Stimulated activated CD8-positive, alpha-beta memory T cell treated with anti-CD3 and anti-CD28 coated beads, Interleukin-4, amount 100 ng/mL, for 24 hours (primary cell): Measurements from ENCODE around the gene SYCP2.
"Not testable (repeated sequence)": the region's sequence is repeated elsewhere in the genome, so short reads cannot be mapped to it uniquely, and the experiment has no call there.

Experiments used
- DNase-seq: peaks from one replicate; pipeline ENCODE4 v3.0.0-alpha.2; 2020; ENCODE audit warnings: low read depth

The SYCP2 gene, protein sequence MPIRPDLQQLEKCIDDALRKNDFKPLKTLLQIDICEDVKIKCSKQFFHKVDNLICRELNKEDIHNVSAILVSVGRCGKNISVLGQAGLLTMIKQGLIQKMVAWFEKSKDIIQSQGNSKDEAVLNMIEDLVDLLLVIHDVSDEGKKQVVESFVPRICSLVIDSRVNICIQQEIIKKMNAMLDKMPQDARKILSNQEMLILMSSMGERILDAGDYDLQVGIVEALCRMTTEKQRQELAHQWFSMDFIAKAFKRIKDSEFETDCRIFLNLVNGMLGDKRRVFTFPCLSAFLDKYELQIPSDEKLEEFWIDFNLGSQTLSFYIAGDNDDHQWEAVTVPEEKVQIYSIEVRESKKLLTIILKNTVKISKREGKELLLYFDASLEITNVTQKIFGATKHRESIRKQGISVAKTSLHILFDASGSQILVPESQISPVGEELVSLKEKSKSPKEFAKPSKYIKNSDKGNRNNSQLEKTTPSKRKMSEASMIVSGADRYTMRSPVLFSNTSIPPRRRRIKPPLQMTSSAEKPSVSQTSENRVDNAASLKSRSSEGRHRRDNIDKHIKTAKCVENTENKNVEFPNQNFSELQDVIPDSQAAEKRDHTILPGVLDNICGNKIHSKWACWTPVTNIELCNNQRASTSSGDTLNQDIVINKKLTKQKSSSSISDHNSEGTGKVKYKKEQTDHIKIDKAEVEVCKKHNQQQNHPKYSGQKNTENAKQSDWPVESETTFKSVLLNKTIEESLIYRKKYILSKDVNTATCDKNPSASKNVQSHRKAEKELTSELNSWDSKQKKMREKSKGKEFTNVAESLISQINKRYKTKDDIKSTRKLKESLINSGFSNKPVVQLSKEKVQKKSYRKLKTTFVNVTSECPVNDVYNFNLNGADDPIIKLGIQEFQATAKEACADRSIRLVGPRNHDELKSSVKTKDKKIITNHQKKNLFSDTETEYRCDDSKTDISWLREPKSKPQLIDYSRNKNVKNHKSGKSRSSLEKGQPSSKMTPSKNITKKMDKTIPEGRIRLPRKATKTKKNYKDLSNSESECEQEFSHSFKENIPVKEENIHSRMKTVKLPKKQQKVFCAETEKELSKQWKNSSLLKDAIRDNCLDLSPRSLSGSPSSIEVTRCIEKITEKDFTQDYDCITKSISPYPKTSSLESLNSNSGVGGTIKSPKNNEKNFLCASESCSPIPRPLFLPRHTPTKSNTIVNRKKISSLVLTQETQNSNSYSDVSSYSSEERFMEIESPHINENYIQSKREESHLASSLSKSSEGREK (N-terminal part only)

GRCh38 chr20:59933296-59933848, at the start of gene SYCP2:
Gene SYCP2 (minus strand): TSS chr20:59933637. CDS start chr20:59922413, 11,224 bp downstream.
- peak; percentile 44 for DNase-seq

DNA sequence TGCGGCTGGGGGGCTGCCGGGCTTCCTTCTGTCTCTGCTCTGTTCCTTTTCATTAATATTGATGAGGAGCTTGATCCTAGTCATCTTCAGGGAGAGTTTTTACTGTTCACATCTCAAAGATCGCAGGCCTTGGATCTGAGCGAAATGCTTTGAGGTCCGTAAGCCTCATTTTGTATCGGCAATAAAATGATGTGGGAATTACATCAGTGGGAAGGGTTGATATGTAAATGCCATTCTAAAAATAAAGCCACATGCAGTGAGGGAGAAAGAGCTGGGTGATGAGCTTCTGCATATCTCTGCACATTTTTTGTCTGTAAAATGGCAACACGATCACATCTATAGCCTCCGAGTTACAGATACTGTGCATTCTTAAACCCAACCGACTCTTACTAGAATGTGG, 49.6 kb upstream of the SYCP2 start:
- no peak for DNase-seq

GRCh38 chr20:59977086-59977485, 43.6 kb upstream of the SYCP2 start:
- DNase-seq = no peak

DNA sequence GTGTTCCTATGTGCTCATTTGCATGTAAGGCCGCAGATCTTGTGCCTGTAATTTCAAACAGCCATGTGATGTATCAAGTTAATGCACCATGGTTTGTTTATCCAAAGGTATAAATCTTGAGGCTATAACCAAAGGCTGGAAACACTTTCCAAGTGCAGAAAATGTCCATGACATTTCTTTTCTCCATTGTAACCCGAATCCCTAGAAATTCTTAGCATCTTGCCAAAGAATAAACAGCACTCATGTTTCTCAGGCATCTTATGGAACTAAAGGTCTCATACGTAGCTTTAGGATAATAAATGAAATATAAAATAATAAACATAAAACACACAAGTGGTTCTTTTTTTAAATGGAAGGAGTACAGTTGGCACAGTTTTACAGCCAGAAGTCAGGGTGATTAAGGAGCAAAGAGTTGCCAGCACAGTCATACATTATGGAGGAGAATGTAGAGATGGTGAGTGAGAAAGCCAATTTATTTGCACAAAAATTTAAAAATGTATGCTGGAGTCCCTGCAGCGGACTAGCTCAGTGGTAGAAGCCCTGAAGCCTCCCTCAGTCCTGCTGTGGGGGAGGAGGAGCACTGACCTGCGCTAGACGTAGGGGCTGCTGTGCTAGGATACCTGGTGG, 42.8 kb upstream of the SYCP2 start:
- DNase-seq = no peak

DNA sequence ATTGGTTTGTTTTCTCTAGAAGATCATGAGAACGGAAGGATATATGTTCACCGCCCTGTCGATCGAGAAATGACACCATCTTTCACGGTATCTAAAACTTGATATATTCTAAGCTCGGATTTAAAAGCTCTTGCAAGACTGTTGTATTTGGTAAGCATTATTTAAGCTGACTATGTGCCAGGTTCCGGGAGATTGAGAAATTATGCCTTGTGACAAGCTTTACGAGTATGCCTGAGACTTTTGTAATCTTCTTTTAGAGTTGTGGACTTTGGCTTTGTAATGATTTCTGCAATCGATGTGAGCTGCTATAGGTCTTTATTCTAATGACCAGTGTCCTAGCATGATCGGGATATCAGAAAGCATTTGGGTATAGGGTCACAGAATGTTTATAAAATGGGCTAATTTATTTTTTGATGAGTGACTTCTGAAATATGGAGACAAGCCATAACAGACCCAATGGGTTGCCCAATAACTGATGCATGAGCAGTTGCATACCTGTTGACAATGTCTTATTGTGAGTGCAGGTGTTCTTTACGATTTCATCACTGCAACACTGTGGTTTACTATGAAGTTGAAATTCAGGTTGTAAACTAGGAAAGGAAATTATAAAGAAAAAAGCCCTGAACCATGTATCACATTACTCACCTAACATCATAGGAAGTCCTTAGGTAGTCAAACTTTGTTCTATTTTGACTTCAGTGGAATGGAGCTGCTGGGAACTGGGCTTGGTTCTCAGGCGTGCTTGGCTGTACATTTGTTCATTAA, 38.8 kb upstream of the SYCP2 start:
- no peak for DNase-seq

DNA sequence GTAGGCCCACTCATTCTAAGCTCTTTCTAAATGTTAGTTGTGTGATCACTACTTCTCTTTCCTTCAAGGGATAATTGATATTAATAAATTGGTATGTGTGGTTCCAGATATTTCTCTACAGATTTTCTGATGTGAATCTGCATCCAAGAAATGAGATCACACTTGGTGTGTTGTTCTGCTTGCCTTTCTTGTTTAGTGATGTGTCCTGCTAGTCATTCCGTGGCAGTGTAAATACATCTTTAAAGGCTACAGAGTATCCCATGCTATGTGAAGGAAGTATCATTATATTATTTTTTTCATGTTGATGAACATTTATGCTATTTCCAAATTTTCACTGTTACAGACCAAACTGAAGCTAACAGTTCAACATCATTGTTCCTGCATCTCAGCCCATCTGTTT, 38.0 kb upstream of the SYCP2 start:
- DNase-seq = no peak

- no peak for DNase-seq
Observed at GRCh38 chr20:59966428-59966827, 33.0 kb upstream of the SYCP2 start.

GRCh38 chr20:59962155-59962554, 28.7 kb upstream of the SYCP2 start:
- no peak for DNase-seq

DNA sequence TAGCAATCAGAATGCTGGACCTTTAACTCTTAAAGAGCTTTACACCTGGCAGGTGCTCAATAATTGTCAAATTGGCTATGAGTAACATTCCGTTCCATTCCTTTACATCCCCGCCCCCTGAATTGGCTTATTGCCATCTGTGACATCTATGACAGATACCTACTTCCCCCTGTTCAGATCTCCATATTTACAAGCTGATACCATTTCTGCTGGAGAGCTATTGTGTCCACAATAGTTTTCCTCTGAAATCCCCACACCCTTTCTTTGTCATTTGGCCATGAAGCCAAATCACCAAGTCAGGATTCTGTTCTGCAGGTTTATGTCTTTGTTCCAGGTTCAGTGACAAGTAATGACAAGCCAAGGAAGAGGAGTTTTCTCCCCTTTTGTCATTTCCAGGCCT, 28.0 kb upstream of the SYCP2 start:
- no peak for DNase-seq

DNA sequence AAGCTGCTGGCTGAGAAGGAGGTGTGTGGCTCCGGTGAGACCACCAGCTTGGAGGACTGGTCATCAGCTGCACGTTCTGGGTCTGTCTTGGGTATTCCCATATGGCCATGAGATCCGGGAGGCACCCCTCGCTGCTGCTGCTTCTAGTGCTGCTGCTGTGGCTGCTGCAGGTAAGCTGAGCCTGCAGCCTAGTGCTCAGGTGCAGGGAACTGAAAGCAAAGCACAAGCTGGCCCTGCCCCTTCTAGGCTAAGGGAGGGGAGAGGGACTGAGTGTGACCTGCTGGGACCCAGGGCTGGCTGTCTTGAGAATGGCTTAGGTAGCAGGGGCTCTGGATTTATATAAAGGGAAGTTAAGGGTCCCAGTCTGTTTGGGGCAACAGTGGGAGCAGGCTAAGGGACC, 25.2 kb upstream of the SYCP2 start:
- no peak for DNase-seq

DNA sequence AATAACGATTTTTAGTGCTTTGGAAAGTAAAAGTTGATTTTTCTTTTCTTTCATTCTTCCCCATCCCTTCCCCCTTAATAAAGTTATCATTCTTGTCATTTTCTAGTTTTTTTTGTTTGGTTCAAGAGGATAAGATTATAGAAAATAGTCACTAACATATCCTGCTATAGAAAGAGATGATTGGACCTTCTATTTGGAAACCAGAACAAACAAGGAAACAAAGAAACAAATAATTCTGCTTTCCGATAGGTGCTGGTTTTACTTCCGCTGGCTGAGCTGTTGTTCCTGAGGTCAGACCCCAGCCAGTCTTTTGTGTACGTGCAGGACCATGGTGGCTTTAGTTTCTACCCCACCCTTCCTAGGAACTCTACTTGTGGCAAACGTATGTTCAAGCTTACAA, 24.7 kb upstream of the SYCP2 start, which contains the start of gene CDH26:
Gene CDH26, plus strand, starts transcription at position 301 of the 400 bp plus-strand sequence. CDS start 304 bp downstream, outside the sequence.
- DNase-seq = no peak

DNA sequence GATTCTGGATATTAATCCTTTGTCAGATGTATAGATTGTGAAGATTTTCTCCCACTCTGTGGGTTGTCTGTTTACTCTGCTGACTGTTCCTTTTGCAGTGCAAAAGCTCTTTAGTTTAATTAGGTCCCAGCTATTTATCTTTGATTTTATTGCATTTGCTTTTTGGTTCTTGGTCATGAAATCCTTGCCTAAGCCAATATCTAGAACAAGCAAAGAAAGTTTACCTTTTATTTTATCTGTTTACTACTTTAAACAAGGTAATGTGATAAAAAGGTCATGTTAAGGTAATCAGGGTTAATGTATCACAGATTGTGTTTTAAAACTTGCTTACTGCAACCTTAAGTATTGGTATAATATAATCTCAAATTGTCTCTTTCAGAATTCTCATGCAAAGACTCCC, 24.1 kb upstream of the SYCP2 start:
- DNase-seq = not testable (repeated sequence)

DNA sequence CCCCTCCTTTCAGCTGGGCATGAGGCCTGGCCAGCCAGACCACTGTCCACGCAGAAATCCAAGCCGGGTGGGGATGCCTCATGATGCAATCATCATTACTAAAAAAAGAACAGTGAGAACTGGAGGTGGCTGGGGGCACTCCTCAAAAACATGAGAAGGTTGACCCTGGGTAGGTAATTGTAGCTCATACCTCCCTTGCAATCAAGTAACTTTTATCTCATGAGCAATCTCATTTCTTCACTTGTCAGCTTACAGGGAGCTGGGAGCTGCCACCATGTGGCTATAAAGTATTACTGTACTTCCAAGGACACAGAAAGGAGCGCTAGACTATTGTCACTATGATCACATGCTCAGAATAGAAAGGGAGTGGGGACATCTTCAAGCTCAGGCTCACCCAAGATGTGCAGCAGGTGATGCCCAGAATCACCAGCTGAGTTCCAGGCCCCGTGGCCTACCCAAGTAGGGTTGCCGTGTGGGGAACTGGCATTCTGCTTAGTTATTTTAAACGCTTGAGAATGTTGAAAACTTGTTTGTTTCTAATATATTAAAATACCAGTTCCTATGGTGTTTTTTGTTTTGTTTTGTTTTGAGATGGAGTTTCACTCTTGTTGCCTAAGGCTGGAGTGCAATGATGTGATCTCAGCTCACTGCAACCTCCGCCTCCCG, 21.8 kb upstream of the SYCP2 start:
- DNase-seq = no peak

- no peak for DNase-seq
Observed at GRCh38 chr20:59954718-59955117, 21.3 kb upstream of the SYCP2 start.

DNA sequence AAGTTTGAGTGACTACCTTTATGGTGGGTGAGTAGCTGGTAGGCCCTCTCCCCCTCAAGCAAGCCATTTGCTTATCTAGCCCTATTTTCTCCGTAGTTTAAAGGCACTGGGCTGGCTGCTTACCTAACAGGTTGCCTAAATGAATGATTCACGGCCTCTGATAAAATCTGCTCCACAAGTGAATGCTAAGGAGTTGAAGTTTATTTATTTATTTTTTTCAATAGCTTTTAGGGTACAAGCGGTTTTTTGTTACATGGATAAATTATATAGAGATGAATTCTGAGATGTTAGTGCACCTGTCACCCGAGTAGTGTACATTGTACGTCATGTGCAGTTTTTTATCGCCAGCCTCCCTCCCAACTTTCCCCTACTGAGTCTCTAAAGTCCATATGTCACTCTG, 16.5 kb upstream of the SYCP2 start:
- no peak for DNase-seq

DNA sequence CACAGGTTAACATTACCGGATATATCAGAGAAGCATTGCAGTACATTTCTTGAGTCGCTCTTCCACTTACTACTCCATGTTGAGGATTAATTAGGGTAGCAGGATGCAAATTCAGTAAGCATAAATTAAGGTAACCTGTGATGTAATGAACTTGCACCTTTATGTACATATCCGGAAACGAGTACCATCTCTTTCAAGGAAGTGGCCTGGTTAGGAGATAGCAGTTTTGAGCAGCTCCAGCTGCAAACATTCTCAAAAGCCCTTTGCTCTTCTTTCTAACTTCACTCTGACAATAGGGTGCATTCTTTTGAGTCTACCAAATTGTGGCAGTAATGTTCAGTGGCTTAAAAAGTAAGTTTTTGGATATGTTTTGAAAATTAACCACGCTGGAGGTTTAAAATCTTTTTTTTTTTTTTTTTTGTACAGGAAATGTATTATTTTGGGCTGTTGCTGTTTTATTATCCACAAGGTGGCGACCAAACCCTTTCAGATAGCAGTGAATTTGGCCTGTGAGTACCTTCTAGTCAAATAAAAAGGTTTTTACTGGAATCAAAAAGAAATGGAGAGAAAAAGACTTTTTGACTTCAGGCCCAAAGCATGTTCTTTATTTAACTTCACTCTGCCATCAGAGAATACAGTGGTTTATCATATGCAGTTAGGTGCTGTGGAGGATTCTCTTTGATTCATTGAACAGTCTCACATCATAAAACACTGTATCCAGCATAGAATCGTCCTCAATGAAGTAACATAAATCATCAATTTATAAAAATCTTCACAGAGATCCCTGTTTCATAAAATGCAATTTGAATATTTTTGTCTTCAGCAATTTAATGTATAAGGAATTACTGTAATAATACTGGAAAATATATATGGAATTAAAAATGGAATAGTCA, 15.6 kb upstream of the SYCP2 start:
- no peak for DNase-seq

GRCh38 chr20:59948212-59948611, 14.8 kb upstream of the SYCP2 start:
- DNase-seq = no peak

DNA sequence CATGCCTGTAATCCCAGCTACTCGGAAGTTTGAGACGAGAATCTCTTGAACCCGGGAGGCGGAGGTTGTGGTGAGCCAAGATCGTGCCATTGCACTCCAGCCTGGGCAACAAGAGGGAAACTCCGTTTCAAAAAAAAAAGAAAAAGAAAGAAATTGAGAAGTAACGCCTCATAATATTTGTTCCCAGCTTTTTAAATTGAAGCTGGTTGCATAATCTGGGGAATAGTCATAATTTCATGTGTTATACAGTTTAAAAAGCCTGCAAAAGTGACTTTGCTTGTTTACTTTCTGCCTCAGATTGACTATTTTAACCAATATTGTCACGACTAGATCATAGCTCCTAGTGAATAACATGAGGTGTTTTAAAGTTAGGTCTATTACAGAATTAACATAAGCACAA, 13.9 kb upstream of the SYCP2 start:
- no peak for DNase-seq

DNA sequence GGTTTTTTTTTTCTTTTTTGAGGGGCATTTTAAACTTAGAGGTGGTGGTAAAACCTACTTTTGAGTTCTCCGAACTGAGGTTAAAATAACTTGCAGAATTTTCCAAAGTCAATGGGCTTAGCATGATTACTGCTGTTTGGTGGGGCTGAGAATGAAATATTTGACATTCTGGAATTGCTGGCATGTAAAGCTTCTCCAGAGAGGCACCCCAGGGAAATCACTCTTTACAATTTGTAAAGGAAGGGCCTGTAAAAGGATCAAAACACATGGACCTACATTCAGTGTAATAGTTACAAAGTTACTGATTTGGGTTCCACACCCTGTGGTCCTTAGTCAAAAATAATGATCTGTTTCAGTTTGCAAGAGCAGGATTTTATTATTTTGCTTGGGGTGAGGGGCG, 12.3 kb upstream of the SYCP2 start:
- DNase-seq = no peak
